Measurements from ENCODE around the gene SHISAL2A.

Gene SHISAL2A

DNA sequence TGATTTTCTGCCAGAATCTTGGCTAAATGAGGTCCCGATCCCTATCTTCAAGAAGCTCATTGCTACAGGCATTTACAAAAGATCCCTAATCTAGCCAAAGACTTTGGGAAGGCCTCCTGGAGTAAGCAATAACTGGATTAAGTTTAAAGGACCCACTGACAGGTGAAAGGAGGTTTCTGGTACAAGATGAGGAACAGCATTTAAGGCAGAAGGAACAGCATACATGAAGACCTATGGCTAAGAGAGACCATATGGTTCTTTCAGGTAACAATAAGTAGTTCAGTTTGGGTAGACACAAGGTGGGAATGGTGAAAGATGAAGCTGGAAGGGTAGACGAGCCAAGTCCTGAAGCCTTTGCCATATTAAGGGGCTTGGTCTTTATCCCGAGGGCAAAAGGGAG, 27.8 kb downstream of the SHISAL2A start:
- no peak for DNase-seq (ENCODE audit: low read depth, low spot score)
- TF ChIP-seq, protein P1, sequence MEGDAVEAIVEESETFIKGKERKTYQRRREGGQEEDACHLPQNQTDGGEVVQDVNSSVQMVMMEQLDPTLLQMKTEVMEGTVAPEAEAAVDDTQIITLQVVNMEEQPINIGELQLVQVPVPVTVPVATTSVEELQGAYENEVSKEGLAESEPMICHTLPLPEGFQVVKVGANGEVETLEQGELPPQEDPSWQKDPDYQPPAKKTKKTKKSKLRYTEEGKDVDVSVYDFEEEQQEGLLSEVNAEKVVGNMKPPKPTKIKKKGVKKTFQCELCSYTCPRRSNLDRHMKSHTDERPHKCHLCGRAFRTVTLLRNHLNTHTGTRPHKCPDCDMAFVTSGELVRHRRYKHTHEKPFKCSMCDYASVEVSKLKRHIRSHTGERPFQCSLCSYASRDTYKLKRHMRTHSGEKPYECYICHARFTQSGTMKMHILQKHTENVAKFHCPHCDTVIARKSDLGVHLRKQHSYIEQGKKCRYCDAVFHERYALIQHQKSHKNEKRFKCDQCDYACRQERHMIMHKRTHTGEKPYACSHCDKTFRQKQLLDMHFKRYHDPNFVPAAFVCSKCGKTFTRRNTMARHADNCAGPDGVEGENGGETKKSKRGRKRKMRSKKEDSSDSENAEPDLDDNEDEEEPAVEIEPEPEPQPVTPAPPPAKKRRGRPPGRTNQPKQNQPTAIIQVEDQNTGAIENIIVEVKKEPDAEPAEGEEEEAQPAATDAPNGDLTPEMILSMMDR (IDR thresholded peaks at IDR 0.05; ENCODE audit: low read depth, low read length), result no peak
- in situ Hi-C loops (cut with HindIII; ENCODE audit: low sequenced_read_pairs), result no loop called here

DNA sequence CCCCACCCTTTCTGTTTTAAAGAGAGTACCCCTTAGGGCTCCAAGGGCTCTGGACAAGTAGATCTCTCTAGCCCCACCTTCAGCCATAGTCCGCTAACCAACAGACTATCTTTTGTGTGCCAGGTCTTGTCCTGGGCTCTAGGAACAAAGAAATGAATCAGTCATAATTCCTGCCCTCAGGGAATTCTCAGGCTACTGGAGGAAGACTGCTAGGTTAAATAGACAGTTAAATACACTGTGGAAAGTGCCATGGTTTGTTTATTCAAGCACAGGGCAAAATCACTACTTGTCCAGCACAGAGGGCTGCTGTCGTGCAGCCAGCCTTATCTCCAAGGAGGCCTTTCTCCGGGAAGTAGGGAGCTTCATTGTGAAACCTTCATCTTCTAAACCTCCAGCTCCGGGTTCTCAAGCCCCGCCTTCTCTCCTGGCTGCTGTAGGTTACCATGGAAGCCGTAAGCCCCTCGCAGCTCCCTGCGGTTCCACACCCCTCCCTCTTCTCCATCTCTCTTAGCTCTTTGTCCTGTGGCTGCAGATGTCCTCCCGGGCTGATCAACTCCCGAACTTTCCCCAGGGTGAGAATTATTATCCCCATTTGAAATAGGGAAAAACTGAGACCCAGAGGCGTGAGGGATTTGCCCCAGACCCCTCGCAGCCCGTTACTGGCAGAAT, 29.8 kb downstream of the SHISAL2A start:
- DNase-seq (ENCODE audit: low read depth, low spot score), result peak; percentile 27
- in situ Hi-C loops (cut with HindIII; ENCODE audit: low sequenced_read_pairs), result no loop called here
- no peak overlapping the region for H3K4me3 ChIP-seq (ENCODE audit: low read depth, low read length)
- TF ChIP-seq, protein P1 (IDR thresholded peaks at IDR 0.05; ENCODE audit: low read depth, low read length), result no peak

More for the DNA sequence above, 27.8 kb downstream of the SHISAL2A start:
- H3K4me3 ChIP-seq (ENCODE audit: low read depth, low read length), result no peak overlapping the region

DNA sequence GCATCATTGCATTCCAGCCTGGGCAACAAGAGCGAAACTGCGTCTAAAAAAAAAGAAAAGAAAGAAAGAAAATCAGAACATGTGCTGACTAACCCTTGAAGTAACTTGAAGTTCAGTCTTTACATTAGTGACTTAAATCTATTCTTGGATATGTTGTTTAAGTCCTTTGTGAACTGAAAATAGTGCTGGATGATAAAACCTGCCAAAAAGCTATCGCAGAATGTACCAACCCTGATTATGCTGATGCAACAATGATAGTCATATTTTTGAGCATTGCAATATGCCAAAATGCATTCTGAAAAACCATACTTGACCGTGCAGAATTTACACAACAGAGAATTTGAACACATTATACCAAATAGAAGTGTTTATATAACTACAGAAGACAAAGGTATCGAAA, 30.7 kb downstream of the SHISAL2A start:
- in situ Hi-C loops (cut with HindIII; ENCODE audit: low sequenced_read_pairs), result no loop called here
- DNase-seq (ENCODE audit: low read depth, low spot score), result no peak
- no peak overlapping the region for H3K4me3 ChIP-seq (ENCODE audit: low read depth, low read length)
- TF ChIP-seq, protein P1 (IDR thresholded peaks at IDR 0.05; ENCODE audit: low read depth, low read length), result no peak

DNA sequence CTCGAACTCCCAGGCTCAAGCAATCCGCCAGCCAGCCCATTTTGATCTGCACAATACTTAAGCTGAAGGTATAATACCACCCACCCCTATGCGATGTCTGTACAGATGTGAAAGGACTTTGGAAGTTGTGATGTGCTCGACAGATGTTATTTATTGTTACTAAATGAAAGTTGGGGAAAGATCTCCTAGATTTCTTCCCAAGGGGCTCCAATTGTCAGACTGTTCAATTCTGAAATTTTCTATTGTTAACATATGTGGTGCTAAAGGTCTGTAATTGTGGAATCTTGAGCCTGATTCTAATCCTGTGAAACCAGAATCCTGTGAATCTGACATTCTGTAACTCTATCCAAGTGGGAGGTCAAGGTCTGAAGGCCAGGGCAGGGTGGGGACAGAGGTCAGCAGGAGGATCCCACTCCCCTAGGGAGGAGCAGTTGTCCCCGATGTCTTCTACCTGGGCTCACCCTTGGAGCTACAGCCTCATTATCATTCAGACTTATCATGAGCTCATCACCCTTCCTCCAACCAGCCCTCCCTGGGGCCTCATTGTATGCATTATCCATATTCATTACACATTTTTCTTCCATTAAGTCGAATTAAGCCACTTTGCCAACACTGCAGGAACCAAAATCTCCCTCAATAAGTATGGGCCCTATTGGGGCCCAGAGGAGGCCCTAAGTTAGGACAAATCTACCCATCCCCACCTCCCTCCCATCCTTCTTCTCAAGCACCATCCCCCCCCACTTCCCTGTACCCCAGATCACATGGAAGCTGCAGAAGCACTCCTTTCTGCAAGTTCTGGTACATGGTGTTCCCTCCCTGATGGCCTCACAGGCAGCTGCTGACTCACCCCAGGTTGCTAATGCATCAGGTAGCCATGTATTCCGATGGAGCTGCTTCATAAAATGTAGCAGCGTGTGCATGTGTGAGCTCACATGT, 32.3 kb downstream of the SHISAL2A start:
- H3K4me3 ChIP-seq (ENCODE audit: low read depth, low read length), result no peak overlapping the region
- DNase-seq (ENCODE audit: low read depth, low spot score), result no peak
- in situ Hi-C loops (cut with HindIII; ENCODE audit: low sequenced_read_pairs), result no loop called here
- TF ChIP-seq, protein P1 (IDR thresholded peaks at IDR 0.05; ENCODE audit: low read depth, low read length), result no peak

DNA sequence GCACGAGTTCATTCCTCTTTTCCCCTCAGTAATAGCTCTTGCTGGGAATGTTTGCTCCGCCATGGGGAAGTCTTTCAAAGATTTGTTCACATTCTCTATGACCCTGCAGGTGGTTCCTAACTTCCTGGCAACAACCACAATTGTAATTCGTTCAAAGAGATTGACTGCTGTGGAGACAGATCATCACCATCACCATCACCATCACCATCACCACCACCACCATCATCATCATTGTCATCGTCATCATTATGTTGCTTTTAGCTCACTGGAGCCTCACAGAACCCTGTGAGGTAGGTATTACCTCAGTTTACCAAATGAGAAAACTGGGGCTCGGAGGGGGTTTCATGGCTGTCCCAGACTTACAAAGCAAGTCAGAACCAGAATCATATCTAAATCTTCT, 34.3 kb downstream of the SHISAL2A start:
- TF ChIP-seq, protein P1 (IDR thresholded peaks at IDR 0.05; ENCODE audit: low read depth, low read length), result no peak
- H3K4me3 ChIP-seq (ENCODE audit: low read depth, low read length), result no peak overlapping the region
- DNase-seq (ENCODE audit: low read depth, low spot score), result no peak
- in situ Hi-C loops (cut with HindIII; ENCODE audit: low sequenced_read_pairs), result no loop called here

DNA sequence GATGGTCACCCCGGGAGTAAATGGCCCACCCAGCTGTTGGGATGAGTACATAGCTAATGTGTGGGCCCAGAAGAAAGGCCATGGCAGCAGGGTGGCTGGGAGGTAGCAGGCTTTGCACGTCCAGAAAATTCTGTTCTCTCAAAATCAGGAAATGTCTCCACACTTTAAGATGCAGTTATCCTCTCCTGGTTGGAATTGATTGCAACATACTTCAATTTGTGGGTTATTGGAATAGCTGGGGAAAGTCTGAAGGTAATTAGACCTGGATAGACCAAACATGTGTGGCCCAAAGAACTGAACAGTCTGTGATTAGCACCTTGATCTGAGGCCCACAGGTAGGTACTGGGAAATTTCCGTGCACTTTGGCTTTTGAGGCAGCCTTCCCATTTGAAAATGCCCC, 35.0 kb downstream of the SHISAL2A start:
- no peak overlapping the region for H3K4me3 ChIP-seq (ENCODE audit: low read depth, low read length)
- TF ChIP-seq, protein P1 (IDR thresholded peaks at IDR 0.05; ENCODE audit: low read depth, low read length), result no peak
- in situ Hi-C loops (cut with HindIII; ENCODE audit: low sequenced_read_pairs), result no loop called here
- no peak for DNase-seq (ENCODE audit: low read depth, low spot score)

All from astrocyte of the spinal cord (primary cell).